Measurements from ENCODE around the gene ZNF491. TPM values are rescaled to one million over a fixed set of nuclear protein-coding genes. Genes with fewer than 3 reads are reported as not detected.
"Not testable (repeated sequence)": the region's sequence is repeated elsewhere in the genome, so short reads cannot be mapped to it uniquely, and the experiment has no call there.

ZNF491 gene
- total RNA-seq, 2 donors from 2014 or later: 1.0 to 2.6 TPM

DNA sequence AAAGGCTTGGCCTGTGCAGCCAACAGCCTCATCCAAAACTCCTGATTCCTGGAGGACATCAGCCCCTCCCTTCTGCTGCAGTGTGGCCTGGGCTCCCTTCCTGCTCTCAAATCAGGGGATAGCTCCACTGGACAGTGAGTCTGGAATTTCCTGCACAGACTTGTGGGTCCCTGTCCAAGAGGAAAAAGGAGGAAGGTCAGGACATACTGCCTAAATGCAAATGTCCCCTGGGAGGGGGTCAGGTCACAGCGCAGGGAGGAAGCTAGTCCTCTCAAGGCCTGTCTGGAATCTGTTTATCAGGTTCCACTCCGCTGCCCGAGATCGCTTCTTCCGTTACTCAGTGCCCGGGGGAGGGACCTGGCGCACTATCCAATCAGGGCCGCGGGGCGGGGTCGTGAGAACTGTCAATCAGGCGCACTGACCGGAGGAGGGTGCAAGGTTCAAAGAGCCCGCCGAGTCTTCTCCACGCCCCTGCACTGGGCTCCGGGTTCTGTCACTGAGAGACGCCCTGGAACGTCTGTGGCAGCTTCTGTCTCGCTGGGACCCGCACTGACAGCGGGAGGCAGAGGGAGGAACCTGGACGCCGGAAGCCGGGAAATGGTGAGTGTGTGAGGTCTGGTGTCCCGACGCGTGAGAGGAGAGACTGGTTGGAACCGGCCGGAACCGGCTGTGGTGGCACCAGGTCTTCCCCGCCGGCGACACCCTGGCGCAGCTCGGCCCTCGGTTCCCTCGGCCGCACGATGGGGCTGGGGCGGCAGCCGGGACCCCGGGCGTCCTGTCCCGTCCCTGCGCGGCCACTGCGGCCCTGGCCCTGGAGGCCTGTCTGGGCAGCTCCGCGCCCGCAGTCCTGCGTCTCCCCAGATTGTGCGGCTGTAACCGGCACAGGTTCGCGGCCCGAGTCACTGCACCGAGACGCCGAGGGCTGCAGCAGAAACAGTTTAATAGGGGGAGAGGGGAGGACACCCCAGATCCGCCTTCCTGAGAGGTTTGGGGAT lies 31.4 kb upstream of the ZNF491 start, which contains the start of gene ZNF441:
Gene ZNF441 (plus strand): TSS at position 404 of the 995 bp plus-strand sequence. CDS start 194 bp downstream, at position 598.
- 0% methylated on average over 13 to 61 of the region's 61 CpGs for WGBS, 2 donors
- peak within 1 kb of the TSS; percentile 62 to 83 for H3K4me3 ChIP-seq
- no peaks in the 10 kb centered on the region for H3K27me3 ChIP-seq
- no peaks in the 10 kb centered on the region for H3K36me3 ChIP-seq (replicated peaks in 1 of 2; ENCODE audit: insufficient read depth in 1 of 2, low read depth in 2 of 2)
- DNase-seq (peak; percentile 96 to 99 (median 98)), ATAC-seq (peak; percentile 98)
- peak within 1 kb of the TSS; percentile 86 to 97 (median 94) for H3K27ac ChIP-seq
- TF ChIP-seq, protein P1, sequence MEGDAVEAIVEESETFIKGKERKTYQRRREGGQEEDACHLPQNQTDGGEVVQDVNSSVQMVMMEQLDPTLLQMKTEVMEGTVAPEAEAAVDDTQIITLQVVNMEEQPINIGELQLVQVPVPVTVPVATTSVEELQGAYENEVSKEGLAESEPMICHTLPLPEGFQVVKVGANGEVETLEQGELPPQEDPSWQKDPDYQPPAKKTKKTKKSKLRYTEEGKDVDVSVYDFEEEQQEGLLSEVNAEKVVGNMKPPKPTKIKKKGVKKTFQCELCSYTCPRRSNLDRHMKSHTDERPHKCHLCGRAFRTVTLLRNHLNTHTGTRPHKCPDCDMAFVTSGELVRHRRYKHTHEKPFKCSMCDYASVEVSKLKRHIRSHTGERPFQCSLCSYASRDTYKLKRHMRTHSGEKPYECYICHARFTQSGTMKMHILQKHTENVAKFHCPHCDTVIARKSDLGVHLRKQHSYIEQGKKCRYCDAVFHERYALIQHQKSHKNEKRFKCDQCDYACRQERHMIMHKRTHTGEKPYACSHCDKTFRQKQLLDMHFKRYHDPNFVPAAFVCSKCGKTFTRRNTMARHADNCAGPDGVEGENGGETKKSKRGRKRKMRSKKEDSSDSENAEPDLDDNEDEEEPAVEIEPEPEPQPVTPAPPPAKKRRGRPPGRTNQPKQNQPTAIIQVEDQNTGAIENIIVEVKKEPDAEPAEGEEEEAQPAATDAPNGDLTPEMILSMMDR (IDR thresholded peaks at IDR 0.05): no peak
- TF ChIP-seq POLR2A (IDR thresholded peaks at IDR 0.05): peak; percentile 39 to 83 (median 77)
- intact Hi-C loops (cut with DNase I): no loop called here
- H3K9me3 ChIP-seq: peaks cover 0 to under 1% (median 0%) of the 10 kb centered on the region in 3 donors
- peaks cover 17% of the 10 kb centered on the region for H3K4me1 ChIP-seq

DNA sequence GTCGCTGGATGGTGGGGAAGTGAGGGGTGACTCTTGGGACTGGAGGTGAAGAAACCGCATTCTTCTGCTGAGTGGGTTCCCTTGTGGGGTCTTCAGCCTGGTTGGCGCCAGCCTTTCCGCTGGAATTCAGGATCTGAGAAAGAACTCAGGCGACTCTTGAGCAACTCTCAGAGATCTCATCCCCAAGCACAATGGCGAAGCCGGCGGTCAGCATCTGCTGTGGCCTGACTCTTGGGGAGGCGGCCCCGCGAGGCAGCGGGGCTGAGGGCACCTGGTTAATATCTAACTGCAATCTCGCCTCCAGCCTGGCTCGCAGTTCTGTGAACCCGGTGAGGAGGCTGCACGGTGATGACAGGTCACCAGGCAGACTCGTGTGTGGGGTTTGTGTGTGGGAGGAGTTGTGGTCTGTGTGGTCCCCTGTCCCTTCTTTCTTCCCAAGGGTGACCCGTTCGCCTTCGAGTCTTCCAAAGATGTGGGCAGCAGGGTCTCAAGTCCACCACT lies 30.6 kb upstream of the ZNF491 start:
- H3K9me3 ChIP-seq: peaks cover 0 to 5% (median 0%) of the 10 kb centered on the region in 3 donors
- 1 to 3% methylated on average over 14 to 20 of the region's 20 CpGs for WGBS, 2 donors
- DNase-seq (peak; percentile 60 to 74 (median 72)), ATAC-seq (peak; percentile 47)
- peak overlapping the region; percentile 86 to 97 (median 94) for H3K27ac ChIP-seq
- no peak for TF ChIP-seq POLR2A (IDR thresholded peaks at IDR 0.05)
- TF ChIP-seq, protein P1 (IDR thresholded peaks at IDR 0.05): no peak
- no peaks in the 10 kb centered on the region for H3K36me3 ChIP-seq (replicated peaks in 1 of 2; ENCODE audit: insufficient read depth in 1 of 2, low read depth in 2 of 2)
- intact Hi-C loops (cut with DNase I): no loop called here
- peaks cover 17% of the 10 kb centered on the region for H3K4me1 ChIP-seq
- H3K4me3 ChIP-seq: peak overlapping the region; percentile 62 to 83
- H3K27me3 ChIP-seq: no peaks in the 10 kb centered on the region

DNA sequence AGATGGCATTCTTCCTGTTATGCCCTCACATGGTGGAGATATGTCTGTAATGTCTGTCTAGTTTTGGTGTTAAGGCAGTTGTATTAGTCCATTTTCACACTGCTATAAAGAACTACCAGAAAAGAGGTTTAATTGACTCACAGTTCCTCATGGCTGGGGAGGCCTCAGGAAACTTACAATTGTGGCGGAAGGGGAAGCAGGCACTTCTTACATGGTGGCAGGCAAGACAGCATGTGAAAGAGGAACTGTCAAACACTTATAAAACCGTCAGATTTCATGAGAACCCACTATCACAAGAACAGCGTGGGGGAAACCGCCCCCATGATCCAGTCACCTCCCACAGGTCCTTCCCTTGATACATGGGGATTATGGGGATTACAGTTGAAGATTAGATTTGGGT lies 28.3 kb upstream of the ZNF491 start:
- Histone ChIP-seq H3K36me3 (replicated peaks in 1 of 2; ENCODE audit: insufficient read depth in 1 of 2, low read depth in 2 of 2) (no peaks in the 10 kb centered on the region), H3K4me3 (no peak overlapping the region), H3K9me3 (peaks cover 0 to 5% (median 0%) of the 10 kb centered on the region in 3 donors), H3K27me3 (no peaks in the 10 kb centered on the region), H3K27ac (no peak overlapping the region), H3K4me1 (peaks cover 17% of the 10 kb centered on the region)
- ATAC-seq (no peak), DNase-seq (no peak)
- TF ChIP-seq, protein P1 (IDR thresholded peaks at IDR 0.05): no peak
- TF ChIP-seq POLR2A (IDR thresholded peaks at IDR 0.05): no peak
- intact Hi-C loops (cut with DNase I): no loop called here
- WGBS, 2 donors: 93 to 97% methylated on average over 4 of the region's 4 CpGs

DNA sequence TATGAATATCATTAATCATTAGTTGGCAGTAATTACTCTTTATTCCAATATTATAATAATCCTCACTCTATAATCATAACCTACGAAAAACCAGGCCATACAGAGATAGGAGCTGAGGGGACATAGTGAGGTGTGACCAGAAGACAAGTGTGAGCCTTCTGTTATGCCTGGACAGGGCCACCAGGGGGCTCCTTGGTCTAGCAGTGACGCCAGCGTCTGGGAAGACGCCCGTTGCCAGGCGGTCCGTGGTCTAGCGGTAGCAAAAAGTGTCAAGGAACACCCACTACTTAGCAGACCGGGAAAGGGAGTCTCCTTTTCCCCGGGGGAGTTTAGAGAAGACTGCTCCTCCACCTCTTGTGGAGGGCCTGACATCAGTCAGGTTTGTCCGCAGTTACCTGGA lies 26.8 kb upstream of the ZNF491 start:
- H3K27ac ChIP-seq; H3K9me3 ChIP-seq; intact Hi-C loops (cut with DNase I); H3K36me3 ChIP-seq (replicated peaks in 1 of 2; ENCODE audit: insufficient read depth in 1 of 2, low read depth in 2 of 2); DNase-seq; H3K27me3 ChIP-seq; H3K4me3 ChIP-seq; ATAC-seq: not testable (repeated sequence)
- WGBS, 2 donors: 74 to 87% methylated on average over 11 of the region's 11 CpGs
- peaks cover 13% of the 10 kb centered on the region for H3K4me1 ChIP-seq

DNA sequence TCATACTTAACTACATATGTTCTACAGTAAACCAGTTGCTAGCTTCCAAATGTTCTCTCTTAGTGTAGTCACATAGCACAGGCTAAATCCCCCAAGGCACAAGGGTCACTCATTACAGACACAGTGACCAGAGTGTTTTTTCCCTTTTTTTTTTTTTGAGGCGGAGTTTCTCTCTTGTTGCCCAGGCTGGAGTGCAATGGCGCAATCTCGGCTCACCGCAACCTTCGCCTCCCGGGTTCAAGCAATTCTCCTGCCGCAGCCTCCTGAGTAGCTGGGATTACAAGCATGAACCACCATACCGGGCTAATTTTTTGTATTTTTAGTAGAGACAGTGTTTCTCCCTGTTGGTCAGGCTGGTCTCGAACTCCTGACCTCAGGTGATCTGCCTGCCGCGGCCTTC lies 21.7 kb upstream of the ZNF491 start:
- 97 to 98% methylated on average over 11 of the region's 11 CpGs for WGBS, 2 donors
- H3K27me3 ChIP-seq; H3K27ac ChIP-seq; DNase-seq; intact Hi-C loops (cut with DNase I); ATAC-seq; H3K4me1 ChIP-seq; H3K4me3 ChIP-seq: not testable (repeated sequence)
- Histone ChIP-seq H3K9me3 (peaks cover 0 to 36% (median 0%) of the 10 kb centered on the region in 3 donors), H3K36me3 (replicated peaks in 1 of 2; ENCODE audit: insufficient read depth in 1 of 2, low read depth in 2 of 2) (peaks cover 35 to 37% of the 10 kb centered on the region in 2 donors)
